GM19452 (cell line): ENCODE results near the gene CYP3A5.

Experiments used
- ATAC-seq: cut with Tn5 transposase; IDR thresholded peaks from one replicate; pipeline ENCODE4 v1.9.1; 2021; ENCODE audit not compliant: unreplicated experiment

CYP3A5 gene

GRCh38 chr7:99616359-99617191 is 63.2 kb downstream of the CYP3A5 start, which contains the start of gene ZSCAN25:
Gene ZSCAN25 (plus strand): TSS chr7:99616946. CDS start chr7:99619607, 2,661 bp downstream.
- peak; percentile 95 for ATAC-seq

- ATAC-seq, result no peak
These were observed 63.8 kb downstream of the CYP3A5 start for GRCh38 chr7:99615989-99616358.

GRCh38 chr7:99614495-99614894 is 65.3 kb downstream of the CYP3A5 start:
- ATAC-seq, result no peak

GRCh38 chr7:99607548-99607947 is 72.2 kb downstream of the CYP3A5 start:
- ATAC-seq, result no peak

- ATAC-seq, result no peak
These were observed 73.3 kb downstream of the CYP3A5 start for GRCh38 chr7:99606531-99606930.

- ATAC-seq, result no peak
These were observed 74.3 kb downstream of the CYP3A5 start for GRCh38 chr7:99605527-99605926.

- no peak for ATAC-seq
These were observed 78.0 kb downstream of the CYP3A5 start for GRCh38 chr7:99601656-99602310.

- no peak for ATAC-seq
These were observed 80.0 kb downstream of the CYP3A5 start for GRCh38 chr7:99599836-99600235.
